Measurements from ENCODE around the gene LBX2.

DNA sequence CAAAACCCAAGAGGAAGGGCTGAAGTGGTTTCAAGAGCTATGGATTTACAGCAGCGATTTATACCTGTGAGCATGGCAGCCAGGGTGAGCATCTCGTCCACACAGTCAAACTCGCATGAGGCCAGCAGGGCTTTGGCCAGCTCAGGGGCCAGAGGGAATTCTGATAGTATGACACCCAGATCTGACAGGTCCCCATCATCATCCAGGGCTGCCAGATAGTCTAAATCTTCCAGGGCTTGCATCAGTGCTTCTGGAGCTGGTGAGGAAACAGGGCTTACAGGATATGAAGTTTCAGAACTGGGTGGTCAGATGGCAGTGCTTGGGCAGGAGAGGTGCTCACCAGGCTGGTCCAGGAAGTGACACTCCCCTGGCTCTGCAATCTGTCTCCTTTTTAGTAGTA, 23.1 kb upstream of the LBX2 start:
- no peak for TF ChIP-seq GATA3 (IDR thresholded peaks at IDR 0.05; ENCODE audit: low read depth, low read length)
- TF ChIP-seq GATA2 (IDR thresholded peaks at IDR 0.05; ENCODE audit: low read depth, low read length): no peak
